ENCODE measurements around the gene PFDN1. TPM values are rescaled to one million over a fixed set of nuclear protein-coding genes. Genes with fewer than 3 reads are reported as not detected.
"Not testable (repeated sequence)": the region's sequence is repeated elsewhere in the genome, so short reads cannot be mapped to it uniquely, and the experiment has no call there.

The PFDN1 gene, protein sequence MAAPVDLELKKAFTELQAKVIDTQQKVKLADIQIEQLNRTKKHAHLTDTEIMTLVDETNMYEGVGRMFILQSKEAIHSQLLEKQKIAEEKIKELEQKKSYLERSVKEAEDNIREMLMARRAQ
- 72.7 and 99.9 TPM in 2 replicates for total RNA-seq

- peak; percentile 96 for DNase-seq
Measured at GRCh38 chr5:140302786-140303639, at the start of gene PFDN1. TSS of gene PFDN1 (minus strand) at chr5:140303101. CDS start at chr5:140303073, 28 bp downstream.

DNA sequence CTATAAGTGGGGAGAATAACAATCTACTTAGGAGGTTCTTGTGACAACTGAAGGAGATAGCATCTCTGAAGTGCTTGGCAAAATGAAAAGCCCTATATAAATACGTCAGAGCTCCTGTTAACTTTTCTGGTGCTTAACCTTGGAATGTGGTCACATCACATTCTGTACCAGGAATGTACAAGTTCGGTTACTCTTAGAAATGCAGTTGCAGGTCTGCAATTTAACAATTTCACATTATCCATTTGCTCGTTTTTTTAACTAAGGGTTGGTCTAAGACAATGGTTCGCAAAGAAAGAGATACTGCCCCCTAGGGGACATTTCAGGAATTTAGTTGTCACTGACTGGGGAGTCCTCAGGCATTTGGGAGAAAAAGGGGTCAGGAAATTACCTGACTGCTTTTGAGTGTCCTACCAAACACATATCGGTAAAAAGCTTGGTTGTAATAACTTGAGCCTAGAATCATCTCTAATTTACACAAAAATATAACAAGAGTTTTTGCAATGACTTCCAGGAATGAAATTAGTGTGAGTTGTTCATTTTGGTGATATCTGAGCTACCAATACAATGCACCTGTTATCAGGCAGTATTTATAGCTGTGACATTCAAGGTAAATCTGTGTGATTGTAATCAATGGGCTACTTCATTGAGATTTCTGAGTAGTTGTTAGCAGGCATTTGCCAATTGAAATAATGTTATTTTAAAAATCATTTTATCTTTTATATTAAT lies 48.9 kb upstream of the PFDN1 start:
- peak; percentile 87 for DNase-seq

GRCh38 chr5:140349244-140349643 lies 46.3 kb upstream of the PFDN1 start:
- no peak for DNase-seq

GRCh38 chr5:140348104-140348503 lies 45.2 kb upstream of the PFDN1 start:
- DNase-seq = no peak

- no peak for DNase-seq
Measured at GRCh38 chr5:140347360-140347759, 44.5 kb upstream of the PFDN1 start.

DNA sequence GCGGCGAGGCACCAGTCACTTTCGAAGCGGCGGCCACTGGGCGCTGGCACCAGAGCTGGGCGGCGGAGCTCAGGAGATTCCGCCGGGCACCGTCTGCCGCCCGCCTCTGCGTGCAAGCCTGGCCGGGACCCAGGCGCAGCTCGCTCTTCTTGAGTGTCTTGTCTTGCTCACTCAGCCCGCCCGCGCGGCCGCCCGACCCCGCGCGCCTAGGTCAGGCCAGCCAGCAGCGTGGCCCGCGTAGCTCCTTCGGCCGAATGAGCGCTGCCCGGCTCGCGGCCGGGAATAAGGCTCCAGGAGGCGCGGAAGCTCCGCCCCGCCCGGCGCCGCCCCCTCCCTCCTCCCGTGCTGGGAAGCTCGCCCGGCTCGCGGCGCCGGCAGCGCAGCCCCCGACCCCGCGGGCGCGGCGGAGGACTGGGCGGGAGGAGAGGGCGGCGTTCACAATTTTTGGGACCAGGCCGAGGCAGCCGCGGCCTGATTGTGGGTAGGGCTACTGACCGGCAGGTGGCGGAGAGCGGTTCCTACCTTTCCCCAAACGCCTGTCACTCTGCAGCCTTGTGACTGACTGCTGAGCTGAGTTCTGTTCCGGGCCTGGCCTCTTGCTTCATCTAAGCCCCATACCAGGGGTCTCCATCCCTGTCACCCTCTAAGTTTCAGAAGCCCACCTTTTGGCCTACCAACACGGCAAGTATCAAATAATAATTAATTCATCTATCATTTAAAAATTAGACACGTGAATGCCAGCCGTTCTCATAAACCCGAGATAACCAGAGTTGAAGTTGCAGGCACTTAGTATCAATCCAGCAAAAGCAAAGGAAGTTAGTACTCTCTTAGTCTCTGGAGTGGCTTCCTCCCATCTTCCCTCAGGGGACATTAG lies 43.7 kb upstream of the PFDN1 start, which contains the start of gene HBEGF:
TSS of gene HBEGF (minus strand) at position 256 of the 874 bp plus-strand sequence. CDS start 275 bp downstream, outside the sequence.
- DNase-seq = peak; percentile 84

DNA sequence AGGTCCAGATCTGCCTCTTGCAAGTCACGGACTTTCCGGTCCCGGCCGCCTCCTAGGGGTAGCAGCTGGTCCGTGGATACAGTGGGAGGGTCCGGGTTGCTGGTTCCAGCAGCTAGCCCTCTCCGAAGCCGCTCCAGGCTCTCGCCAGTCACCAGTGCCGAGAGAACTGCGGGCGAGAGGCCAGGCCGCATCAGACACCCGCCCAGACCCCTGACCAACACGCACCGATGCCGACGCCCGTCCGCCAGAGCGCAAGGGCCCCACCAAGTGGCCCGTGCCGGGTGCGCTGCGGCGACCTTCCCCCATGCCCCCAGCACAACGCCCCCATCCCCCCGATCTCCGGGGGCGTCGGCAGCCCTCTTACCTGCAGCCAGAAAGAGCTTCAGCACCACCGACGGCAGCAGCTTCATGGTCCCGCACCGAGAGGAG lies 43.0 kb upstream of the PFDN1 start:
- DNase-seq = peak; percentile 86

DNA sequence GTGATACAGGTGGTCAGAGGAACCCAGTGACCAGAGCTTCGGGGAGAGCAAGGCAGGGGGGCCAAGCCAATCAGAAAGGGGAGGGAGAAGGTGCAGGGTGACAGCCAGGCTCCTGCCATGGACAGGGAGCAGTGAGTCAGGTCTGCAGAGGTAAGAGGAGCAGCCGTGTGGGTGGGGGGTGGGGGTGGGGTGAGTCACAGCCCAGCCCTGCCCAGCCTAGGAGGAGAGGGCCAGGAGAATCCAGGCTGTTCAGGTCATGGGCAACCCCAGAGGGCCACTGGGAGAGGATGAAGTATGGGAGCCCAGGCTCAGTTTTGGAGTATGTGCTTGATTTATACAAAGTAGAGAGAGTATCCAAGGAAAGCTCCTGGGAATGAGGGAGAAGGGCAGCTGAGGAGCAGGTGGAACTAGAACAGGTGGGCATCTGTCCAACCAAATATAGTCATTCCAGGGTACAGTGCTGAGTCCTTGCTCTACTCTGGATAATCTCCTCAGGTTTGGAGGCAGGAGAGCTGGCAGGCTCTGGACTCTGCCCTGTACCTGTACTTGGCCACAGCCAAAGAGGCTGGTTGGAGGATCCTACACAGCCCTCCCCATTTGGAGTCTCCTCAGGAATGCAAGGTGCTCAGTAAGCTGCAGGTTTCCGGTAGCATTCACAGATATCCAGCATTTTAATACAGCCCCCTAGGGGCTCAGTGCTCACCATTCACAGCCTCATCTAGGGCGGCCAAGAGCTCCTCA lies 42.0 kb upstream of the PFDN1 start:
- peak; percentile 54 for DNase-seq

GRCh38 chr5:140343849-140344248 lies 40.9 kb upstream of the PFDN1 start:
- DNase-seq = not testable (repeated sequence)

GRCh38 chr5:140342896-140343295 lies 40.0 kb upstream of the PFDN1 start:
- peak; percentile 17 for DNase-seq

DNA sequence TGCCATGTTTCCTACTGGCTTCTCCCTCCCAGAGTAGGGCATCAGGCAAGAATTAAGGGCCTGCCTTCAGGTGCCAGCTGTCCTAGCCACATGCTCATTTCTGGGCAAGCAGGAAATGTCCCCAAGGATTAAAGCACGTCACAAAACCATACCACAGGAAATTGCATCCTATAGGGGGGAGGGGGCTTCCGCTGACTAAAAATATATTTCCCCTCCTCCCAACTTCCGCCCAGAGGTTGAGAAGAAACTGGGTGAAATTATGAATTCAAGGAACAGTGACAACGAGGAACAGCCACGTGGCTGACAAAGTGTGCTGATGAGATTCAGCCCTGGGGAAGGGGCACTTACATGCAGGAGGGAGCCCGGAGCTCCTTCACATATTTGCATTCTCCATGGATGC lies 39.4 kb upstream of the PFDN1 start:
- peak; percentile 68 for DNase-seq

DNA sequence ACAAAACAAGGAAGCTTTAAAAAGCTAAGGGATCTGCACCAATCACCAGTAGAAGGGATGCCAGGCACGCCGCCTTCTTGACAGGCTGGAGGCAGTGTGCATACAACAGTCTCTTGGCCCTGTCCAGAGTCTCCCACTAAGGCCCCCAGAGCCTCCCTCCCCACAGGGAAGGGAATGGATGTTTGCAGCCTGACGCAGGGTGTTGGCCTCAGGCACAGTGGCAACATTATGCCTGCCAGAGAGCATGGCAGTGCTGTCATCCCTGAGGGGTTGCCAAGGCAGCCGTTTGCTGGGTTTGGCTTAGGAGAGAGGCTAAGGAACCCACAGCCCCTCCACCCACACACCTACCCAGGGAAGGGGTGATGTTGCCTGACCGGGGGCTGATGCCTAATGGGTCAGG lies 38.7 kb upstream of the PFDN1 start:
- no peak for DNase-seq

DNA sequence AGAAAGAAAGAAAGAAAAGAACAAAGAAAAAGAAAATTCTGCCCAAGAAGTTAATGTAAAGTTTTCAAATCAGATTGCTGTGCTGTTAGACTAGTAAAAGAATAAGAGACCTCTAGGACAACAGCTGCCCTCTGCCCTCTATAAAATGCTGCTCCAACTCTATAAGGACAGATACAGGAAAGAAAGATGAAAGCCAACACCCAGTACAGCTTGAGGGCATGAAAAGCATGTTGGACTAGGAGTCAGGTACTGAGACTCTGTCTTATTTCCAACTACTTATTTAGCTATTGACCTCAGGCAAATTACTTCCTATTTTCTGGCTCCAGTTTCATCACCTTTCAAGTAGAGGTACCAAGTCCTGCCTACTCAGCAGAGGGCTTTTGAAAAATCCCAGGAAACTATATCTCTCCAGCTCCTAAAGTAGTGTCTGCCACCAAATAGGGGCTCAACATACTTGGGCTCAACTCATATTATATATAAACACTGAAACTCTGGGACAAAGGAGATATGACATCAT lies 37.8 kb upstream of the PFDN1 start:
- DNase-seq = no peak

DNA sequence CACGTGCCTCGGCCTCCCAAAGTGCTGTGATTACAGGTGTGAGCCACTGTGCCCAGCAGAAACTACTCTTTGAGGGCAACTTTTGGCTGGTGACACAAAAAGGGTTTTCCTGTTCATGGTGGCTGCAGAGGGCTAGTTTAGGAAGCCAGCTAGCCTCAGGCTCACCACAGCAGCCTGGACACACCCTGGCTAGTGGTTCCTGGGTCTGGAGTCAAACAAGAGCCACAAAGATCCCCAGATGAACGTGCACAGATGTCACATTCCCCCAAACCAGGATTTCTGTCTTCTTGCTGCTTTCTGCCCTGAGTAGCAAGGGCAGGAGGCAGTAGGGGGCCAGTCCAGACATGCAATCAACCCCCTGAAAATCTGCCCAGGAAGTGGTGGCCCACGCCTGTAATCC lies 36.7 kb upstream of the PFDN1 start:
- DNase-seq = no peak

- no peak for DNase-seq
Measured at GRCh38 chr5:140338908-140339307, 36.0 kb upstream of the PFDN1 start.

DNA sequence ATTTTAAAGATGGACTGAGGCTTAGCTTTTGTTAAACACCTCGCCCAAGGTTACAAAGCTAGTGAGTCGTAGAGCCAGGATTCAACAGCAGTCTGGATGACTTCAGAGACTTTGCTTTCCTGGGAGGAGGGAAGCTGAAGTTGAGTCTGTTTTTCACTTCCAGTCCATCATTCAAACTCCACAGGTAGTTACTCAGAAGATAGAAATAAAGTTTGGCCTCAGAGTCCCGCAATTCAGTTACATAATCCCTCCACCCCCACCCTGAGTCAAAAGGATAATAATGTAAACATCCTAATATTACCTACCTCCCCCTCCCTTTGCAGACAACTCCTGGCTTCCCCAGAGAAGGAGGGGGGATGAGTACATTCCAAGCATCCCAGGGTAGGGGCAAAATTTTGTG lies 35.4 kb upstream of the PFDN1 start:
- peak; percentile 19 for DNase-seq

- DNase-seq = no peak
Measured at GRCh38 chr5:140337880-140338279, 35.0 kb upstream of the PFDN1 start.

- no peak for DNase-seq
Measured at GRCh38 chr5:140336388-140336787, 33.5 kb upstream of the PFDN1 start.

- DNase-seq = no peak
Measured at GRCh38 chr5:140331638-140332037, 28.7 kb upstream of the PFDN1 start.

- DNase-seq = peak; percentile 94
Measured at GRCh38 chr5:140329739-140330481, 27.0 kb upstream of the PFDN1 start.

All from dermis blood vessel endothelial cell (primary cell).